GM12874 (cell line): ENCODE results near the gene PHF2.

ENCODE experiments used
- TF ChIP-seq, protein P1 (sequence below): IDR thresholded peaks from 2 replicates; pipeline ENCODE4 v1.5.1; 2011; ENCODE audit warnings: low read depth, mild to moderate bottlenecking, control low read depth, low read length, moderate library complexity; ENCODE audit not compliant: insufficient read depth

Gene PHF2

GRCh38 chr9:93645149-93645889, 68.9 kb downstream of the PHF2 start:
- TF ChIP-seq, protein P1, sequence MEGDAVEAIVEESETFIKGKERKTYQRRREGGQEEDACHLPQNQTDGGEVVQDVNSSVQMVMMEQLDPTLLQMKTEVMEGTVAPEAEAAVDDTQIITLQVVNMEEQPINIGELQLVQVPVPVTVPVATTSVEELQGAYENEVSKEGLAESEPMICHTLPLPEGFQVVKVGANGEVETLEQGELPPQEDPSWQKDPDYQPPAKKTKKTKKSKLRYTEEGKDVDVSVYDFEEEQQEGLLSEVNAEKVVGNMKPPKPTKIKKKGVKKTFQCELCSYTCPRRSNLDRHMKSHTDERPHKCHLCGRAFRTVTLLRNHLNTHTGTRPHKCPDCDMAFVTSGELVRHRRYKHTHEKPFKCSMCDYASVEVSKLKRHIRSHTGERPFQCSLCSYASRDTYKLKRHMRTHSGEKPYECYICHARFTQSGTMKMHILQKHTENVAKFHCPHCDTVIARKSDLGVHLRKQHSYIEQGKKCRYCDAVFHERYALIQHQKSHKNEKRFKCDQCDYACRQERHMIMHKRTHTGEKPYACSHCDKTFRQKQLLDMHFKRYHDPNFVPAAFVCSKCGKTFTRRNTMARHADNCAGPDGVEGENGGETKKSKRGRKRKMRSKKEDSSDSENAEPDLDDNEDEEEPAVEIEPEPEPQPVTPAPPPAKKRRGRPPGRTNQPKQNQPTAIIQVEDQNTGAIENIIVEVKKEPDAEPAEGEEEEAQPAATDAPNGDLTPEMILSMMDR = no peak

DNA sequence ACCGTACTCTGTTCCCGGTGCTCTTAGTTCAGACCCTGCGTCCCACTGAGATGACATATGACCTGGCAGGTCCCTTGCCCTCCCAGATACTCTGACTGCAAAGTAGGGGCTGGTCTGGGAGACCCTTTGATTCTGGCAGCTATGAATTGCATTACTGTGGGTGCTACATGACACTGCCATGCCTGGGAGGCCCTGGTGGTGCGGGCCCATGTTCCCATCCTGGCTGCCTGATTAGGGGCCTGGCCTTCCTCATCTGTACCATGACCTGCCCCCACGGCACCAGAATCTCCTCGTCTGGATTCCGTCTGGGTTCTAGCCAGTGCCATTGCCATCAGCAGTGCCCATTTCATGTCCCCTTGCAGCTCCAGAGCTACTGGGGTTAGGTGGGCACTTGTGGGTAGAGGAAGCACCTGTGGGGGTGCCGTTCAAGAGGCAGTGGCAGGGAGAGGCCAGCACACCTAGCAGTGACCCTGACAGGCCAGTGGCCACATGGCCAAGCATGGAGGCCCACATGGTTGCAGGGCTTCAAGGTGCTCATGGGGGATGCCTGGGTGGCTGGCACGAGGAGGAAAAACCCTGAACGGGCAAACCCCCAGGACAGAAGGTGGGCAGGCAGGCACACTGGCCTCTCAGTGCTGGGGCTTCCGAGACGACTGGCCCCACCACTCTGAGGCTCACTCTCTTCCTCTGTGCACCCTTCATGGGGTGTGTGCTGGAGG, 69.7 kb downstream of the PHF2 start:
- TF ChIP-seq, protein P1 = no peak

DNA sequence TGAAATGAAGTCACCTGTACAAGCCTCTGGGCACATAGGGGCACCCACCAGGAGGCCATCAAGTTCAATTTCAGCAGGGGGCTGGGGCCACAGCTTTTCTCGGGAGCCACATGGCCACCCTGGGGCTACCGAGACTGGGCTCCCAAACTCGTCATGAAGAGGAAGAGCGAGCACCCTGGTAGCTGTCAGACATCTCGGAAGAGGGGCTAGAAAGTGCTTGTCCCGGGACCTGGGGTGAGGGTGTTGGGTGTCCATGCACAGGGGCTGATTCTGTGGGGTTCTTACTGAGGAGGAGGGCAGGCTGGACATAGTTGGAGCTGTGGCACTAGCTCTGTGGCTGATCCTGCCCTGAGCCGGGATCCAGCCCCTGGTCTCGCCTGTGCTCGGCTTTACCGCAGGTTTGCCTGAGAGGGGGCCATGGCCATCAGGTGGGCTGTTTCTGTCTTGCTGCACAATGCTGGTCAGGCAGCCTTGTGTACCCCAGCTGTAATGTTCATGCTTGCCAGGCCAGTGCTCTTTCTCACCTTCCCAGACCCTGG, 70.3 kb downstream of the PHF2 start:
- TF ChIP-seq, protein P1 = no peak

GRCh38 chr9:93648181-93648580, 71.8 kb downstream of the PHF2 start:
- TF ChIP-seq, protein P1 = no peak

DNA sequence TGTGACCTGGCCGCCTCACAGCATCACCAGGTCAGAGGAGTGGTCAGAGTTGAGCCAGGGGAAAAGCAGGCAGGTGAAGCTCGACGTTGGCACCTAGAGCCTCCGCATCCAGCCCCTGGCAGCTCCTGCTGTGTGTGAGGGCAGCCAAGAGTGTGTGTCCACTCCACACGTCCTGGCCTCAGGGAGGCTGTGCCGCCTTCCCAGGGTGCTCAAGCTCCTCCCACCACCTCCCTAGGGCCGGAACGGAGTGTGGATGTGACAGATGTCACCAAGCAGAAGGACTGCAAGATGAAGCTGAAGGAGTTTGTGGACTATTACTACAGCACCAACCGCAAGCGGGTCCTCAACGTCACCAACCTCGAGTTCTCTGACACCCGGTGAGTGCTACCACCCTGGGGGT, 72.5 kb downstream of the PHF2 start:
- TF ChIP-seq, protein P1 = no peak

DNA sequence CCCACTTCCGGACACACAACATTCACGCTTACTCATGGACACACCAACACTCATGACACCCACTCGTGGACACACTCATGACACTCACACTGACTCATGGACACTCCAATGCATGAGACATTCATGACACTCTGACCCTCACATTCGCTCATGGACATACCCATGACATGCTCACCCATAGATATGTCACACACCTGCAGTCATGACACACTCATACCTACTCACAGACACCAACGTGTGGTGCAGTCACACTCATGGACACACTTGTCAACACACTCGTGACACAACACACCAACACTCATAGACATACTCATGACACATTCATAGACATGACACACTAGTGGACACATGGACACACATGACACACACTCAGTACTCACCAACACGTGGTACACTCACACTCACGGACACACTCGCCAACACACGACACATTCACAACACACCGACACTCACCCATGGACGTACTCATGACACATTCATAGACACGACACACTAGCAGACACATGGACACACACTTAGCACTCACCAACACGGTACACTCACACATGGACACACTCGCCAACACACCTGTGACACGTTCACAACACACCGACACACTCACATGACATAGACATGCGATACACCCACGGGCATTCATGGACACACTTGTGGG, 73.4 kb downstream of the PHF2 start:
- TF ChIP-seq, protein P1 = no peak

DNA sequence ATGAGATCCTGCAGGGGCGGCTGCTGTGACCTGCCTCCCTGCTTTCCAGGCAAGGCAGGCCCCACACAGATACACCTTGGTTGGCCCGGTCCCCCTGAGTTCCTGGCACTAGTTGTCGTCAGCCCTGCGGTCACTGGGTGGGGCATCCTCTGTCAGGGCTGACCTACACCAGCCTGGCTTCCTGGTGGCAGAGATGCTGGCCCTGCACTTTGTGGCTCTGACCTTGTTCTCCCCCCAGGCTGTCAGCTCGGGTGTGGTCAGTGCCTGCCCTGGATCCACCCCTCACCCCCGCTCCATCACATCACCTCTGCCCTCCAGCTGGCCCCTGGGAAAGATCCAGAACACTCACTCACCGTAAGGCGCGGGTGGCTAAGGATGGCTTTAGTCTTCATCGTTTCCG, 74.1 kb downstream of the PHF2 start:
- TF ChIP-seq, protein P1 = no peak
